Measurements from ENCODE around the gene EML3.

EML3 gene

GRCh38 chr11:62613291-62613778 lies 760 bp upstream of the EML3 start:
- no peak overlapping the region for H3K4me2 ChIP-seq (ENCODE audit: low read length, poor library complexity, severe bottlenecking)
- peak overlapping the region in 1 of 2 experiments; percentile 61 for H3K14ac ChIP-seq (ENCODE audit: low read length in 2 of 2)
- H3K36me3 ChIP-seq (ENCODE audit: control insufficient read depth in 1 of 2, insufficient read depth in 2 of 2, low read depth in 1 of 2, low read length in 2 of 2) = peaks cover 52 to 61% of the 10 kb centered on the region in 2 experiments
- no peaks in the 10 kb centered on the region for H3K27me3 ChIP-seq (ENCODE audit: control insufficient read depth in 1 of 2, insufficient read depth in 1 of 2, low read length in 2 of 2)
- peak overlapping the region; percentile 0 to 95 for H3K18ac ChIP-seq (ENCODE audit: low read depth in 1 of 2, low read length in 2 of 2)
- H3K23ac ChIP-seq (ENCODE audit: low read length in 2 of 2) = peak overlapping the region in 1 of 2 experiments; percentile 98
- H2AFZ ChIP-seq (ENCODE audit: low read depth, low read length) = peak overlapping the region; percentile 42
- 88% methylated on average over 15 of the region's 15 CpGs for WGBS
- peaks cover 26% of the 10 kb centered on the region for H3K79me1 ChIP-seq (replicated peaks; ENCODE audit: low read length, poor library complexity, severe bottlenecking)
- peak overlapping the region; percentile 58 for H3K27ac ChIP-seq (ENCODE audit: low read length, poor library complexity, severe bottlenecking)
- peak overlapping the region; percentile 55 for H2AK5ac ChIP-seq (ENCODE audit: low read length, severe bottlenecking)
- H2BK120ac ChIP-seq (ENCODE audit: low read depth, low read length) = no peak overlapping the region
- peak overlapping the region; percentile 29 for H3K9ac ChIP-seq (ENCODE audit: low read length)
- peak overlapping the region; percentile 15 for H2BK15ac ChIP-seq (ENCODE audit: low read depth, poor library complexity, severe bottlenecking)
- H3K9me3 ChIP-seq (ENCODE audit: control insufficient read depth, low read length) = no peaks in the 10 kb centered on the region
- H3K4me3 ChIP-seq (ENCODE audit: insufficient read depth in 1 of 2, low read depth in 1 of 2, low read length in 2 of 2) = peak overlapping the region in 1 of 2 experiments; percentile 14
- peak overlapping the region; percentile 15 for H2BK5ac ChIP-seq (ENCODE audit: low read depth, low read length, poor library complexity, severe bottlenecking)
- peak overlapping the region; percentile 56 for H4K8ac ChIP-seq (ENCODE audit: low read length)
- H4K91ac ChIP-seq (ENCODE audit: low read length) = peak overlapping the region; percentile 81
- no peak for DNase-seq
- peak overlapping the region; percentile 31 to 99 for H2BK12ac ChIP-seq (ENCODE audit: low read length in 2 of 2)
- peaks cover 22% of the 10 kb centered on the region for H3K4me1 ChIP-seq (ENCODE audit: control insufficient read depth, insufficient read depth, low read depth, low read length)
- peak overlapping the region in 1 of 2 experiments; percentile 95 for H3K4ac ChIP-seq (ENCODE audit: low read depth in 1 of 2, low read length in 2 of 2)

GRCh38 chr11:62611705-62612365 lies 740 bp downstream of the EML3 start:
- peak overlapping the region; percentile 58 for H4K8ac ChIP-seq (ENCODE audit: low read length)
- peak overlapping the region; percentile 69 to 78 for H2BK12ac ChIP-seq (ENCODE audit: low read length in 2 of 2)
- H4K91ac ChIP-seq (ENCODE audit: low read length) = peak overlapping the region; percentile 66
- H3K27ac ChIP-seq (ENCODE audit: low read length, poor library complexity, severe bottlenecking) = peak overlapping the region; percentile 60
- no peaks in the 10 kb centered on the region for H3K9me3 ChIP-seq (ENCODE audit: control insufficient read depth, low read length)
- peak overlapping the region; percentile 69 to 85 for H3K4me3 ChIP-seq (ENCODE audit: insufficient read depth in 1 of 2, low read depth in 1 of 2, low read length in 2 of 2)
- peak overlapping the region in 1 of 2 experiments; percentile 48 for H3K23ac ChIP-seq (ENCODE audit: low read length in 2 of 2)
- peaks cover 58 to 61% of the 10 kb centered on the region in 2 experiments for H3K36me3 ChIP-seq (ENCODE audit: control insufficient read depth in 1 of 2, insufficient read depth in 2 of 2, low read depth in 1 of 2, low read length in 2 of 2)
- peak overlapping the region in 1 of 2 experiments; percentile 96 for H3K14ac ChIP-seq (ENCODE audit: low read length in 2 of 2)
- DNase-seq = peak; percentile 71
- peak overlapping the region; percentile 93 for H3K9ac ChIP-seq (ENCODE audit: low read length)
- peak overlapping the region; percentile 35 to 94 for H3K4ac ChIP-seq (ENCODE audit: low read depth in 1 of 2, low read length in 2 of 2)
- WGBS = 3% methylated on average over 34 of the region's 34 CpGs
- H2AK5ac ChIP-seq (ENCODE audit: low read length, severe bottlenecking) = no peak overlapping the region
- peaks cover 22% of the 10 kb centered on the region for H3K4me1 ChIP-seq (ENCODE audit: control insufficient read depth, insufficient read depth, low read depth, low read length)
- peak overlapping the region; percentile 86 to 89 for H3K18ac ChIP-seq (ENCODE audit: low read depth in 1 of 2, low read length in 2 of 2)
- H3K79me1 ChIP-seq (replicated peaks; ENCODE audit: low read length, poor library complexity, severe bottlenecking) = peaks cover 25% of the 10 kb centered on the region
- no peak overlapping the region for H2AFZ ChIP-seq (ENCODE audit: low read depth, low read length)
- H2BK15ac ChIP-seq (ENCODE audit: low read depth, poor library complexity, severe bottlenecking) = peak overlapping the region; percentile 41
- no peaks in the 10 kb centered on the region for H3K27me3 ChIP-seq (ENCODE audit: control insufficient read depth in 1 of 2, insufficient read depth in 1 of 2, low read length in 2 of 2)
- no peak overlapping the region for H2BK5ac ChIP-seq (ENCODE audit: low read depth, low read length, poor library complexity, severe bottlenecking)
- H2BK120ac ChIP-seq (ENCODE audit: low read depth, low read length) = peak overlapping the region; percentile 81
- H3K4me2 ChIP-seq (ENCODE audit: low read length, poor library complexity, severe bottlenecking) = peak overlapping the region; percentile 84

- Histone ChIP-seq H2BK15ac (ENCODE audit: low read depth, poor library complexity, severe bottlenecking) (no peak overlapping the region), H3K27ac (ENCODE audit: low read length, poor library complexity, severe bottlenecking) (peak overlapping the region; percentile 60), H3K4me2 (ENCODE audit: low read length, poor library complexity, severe bottlenecking) (peak overlapping the region; percentile 84), H2BK12ac (ENCODE audit: low read length in 2 of 2) (peak overlapping the region in 1 of 2 experiments; percentile 78), H3K4me3 (ENCODE audit: insufficient read depth in 1 of 2, low read depth in 1 of 2, low read length in 2 of 2) (peak overlapping the region; percentile 69 to 85), H3K9ac (ENCODE audit: low read length) (peak overlapping the region; percentile 93), H3K23ac (ENCODE audit: low read length in 2 of 2) (no peak overlapping the region), H3K18ac (ENCODE audit: low read depth in 1 of 2, low read length in 2 of 2) (peak overlapping the region; percentile 16 to 81), H3K9me3 (ENCODE audit: control insufficient read depth, low read length) (no peaks in the 10 kb centered on the region), H2AFZ (ENCODE audit: low read depth, low read length) (no peak overlapping the region), H3K4ac (ENCODE audit: low read depth in 1 of 2, low read length in 2 of 2) (peak overlapping the region; percentile 52 to 55), H2AK5ac (ENCODE audit: low read length, severe bottlenecking) (no peak overlapping the region), H3K4me1 (ENCODE audit: control insufficient read depth, insufficient read depth, low read depth, low read length) (peaks cover 22% of the 10 kb centered on the region), H3K27me3 (ENCODE audit: control insufficient read depth in 1 of 2, insufficient read depth in 1 of 2, low read length in 2 of 2) (no peaks in the 10 kb centered on the region), H4K8ac (ENCODE audit: low read length) (peak overlapping the region; percentile 73), H3K79me1 (replicated peaks; ENCODE audit: low read length, poor library complexity, severe bottlenecking) (peaks cover 24% of the 10 kb centered on the region), H2BK120ac (ENCODE audit: low read depth, low read length) (no peak overlapping the region), H3K36me3 (ENCODE audit: control insufficient read depth in 1 of 2, insufficient read depth in 2 of 2, low read depth in 1 of 2, low read length in 2 of 2) (peaks cover 54 to 57% of the 10 kb centered on the region in 2 experiments), H4K91ac (ENCODE audit: low read length) (peak overlapping the region; percentile 53), H3K14ac (ENCODE audit: low read length in 2 of 2) (peak overlapping the region in 1 of 2 experiments; percentile 71), H2BK5ac (ENCODE audit: low read depth, low read length, poor library complexity, severe bottlenecking) (no peak overlapping the region)
- no peak for DNase-seq
- 73% methylated on average over 17 of the region's 28 CpGs for WGBS
These were observed 1.5 kb downstream of the EML3 start for GRCh38 chr11:62610814-62611704.

Measured in mesenchymal stem cell (in vitro differentiated cells and primary cell).